GM12878 (cell line): ENCODE data around the gene AP1G2. TPM values are rescaled to one million over a fixed set of nuclear protein-coding genes. Genes with fewer than 3 reads are reported as not detected.

ENCODE experiments used
- ATAC-seq: fragments of 200-7000 bp; cut with Tn5 transposase; 3 replicates; pipeline ENCODE4 v1.9.1; 2020; ENCODE audit warnings: mild to moderate bottlenecking, moderate library complexity
- BruUV-seq: library from RNA; stranded (reverse); fragments of 400-500 nt; replicated peaks from 2 replicates; lab custom pipeline; 2021; lab: Mats Ljungman, UMichigan
- CTCF ChIA-PET: fragments of 300-600 bp; sonication (Branson Sonifier 250); formaldehyde crosslinking; extraction: SDS; loops from one replicate; lab custom pipeline; 2021; ENCODE audit warnings: inconsistent platforms; lab: Yijun Ruan, JAX
- POLR2A ChIA-PET: fragments of 350-600 bp; formaldehyde crosslinking; extraction: SDS; loops from one replicate; lab custom pipeline; 2021; ENCODE audit warnings: inconsistent platforms; lab: Charles Lee
- RAD21 ChIA-PET: fragments of 300-600 bp; sonication (Branson Sonifier 250); formaldehyde crosslinking; loops from one replicate; lab custom pipeline; 2023; ENCODE audit warnings: antibody characterized with exemption; ENCODE audit not compliant: unreplicated experiment; lab: Charles Lee
- SMC1A ChIA-PET: fragments of 300-600 bp; sonication (Branson Sonifier 250); formaldehyde crosslinking; loops from one replicate; lab custom pipeline; 2023; ENCODE audit not compliant: unreplicated experiment, uncharacterized antibody; lab: Charles Lee
- DNase-seq: peaks from one replicate; pipeline ENCODE4 v3.0.0-alpha.2; 2011; ENCODE audit warnings: low read depth, low spot score
- FAIRE-seq: peaks from 3 replicates; lab custom pipeline; 2011; peaks lifted over from hg19 to GRCh38; lab: Jason Lieb, UNC
- H2AFZ ChIP-seq: 2 replicates; pipeline ENCODE4 v1.6.0; 2011; ENCODE audit warnings: low read depth, low read length, control low read depth; ENCODE audit not compliant: control insufficient read depth
- H3K27ac ChIP-seq: 2 replicates; pipeline ENCODE4 v1.5.1; 2011; ENCODE audit warnings: control low read depth; ENCODE audit not compliant: control insufficient read depth, insufficient read depth
- H3K27me3 ChIP-seq, 2 experiments: replicated peaks in 1 of 2; 2 replicates each; pipeline versions ENCODE4 v1.6.0 to v1.6.1; 2011; ENCODE audit warnings: low read length in 1 of 2; ENCODE audit not compliant: control insufficient read depth in 2 of 2, insufficient read depth in 2 of 2
- H3K36me3 ChIP-seq, 2 experiments: 2 replicates each; pipeline ENCODE4 v1.5.1; 2011; ENCODE audit warnings: low read length in 1 of 2; ENCODE audit not compliant: control insufficient read depth in 2 of 2, insufficient read depth in 2 of 2
- H3K4me1 ChIP-seq: 2 replicates; pipeline ENCODE4 v1.6.1; 2011; ENCODE audit warnings: mild to moderate bottlenecking, low read length, moderate library complexity, mixed read lengths; ENCODE audit not compliant: control insufficient read depth, insufficient read depth
- H3K4me2 ChIP-seq: 2 replicates; pipeline ENCODE4 v1.6.0; 2011; ENCODE audit warnings: control low read depth; ENCODE audit not compliant: control insufficient read depth, insufficient read depth
- H3K4me3 ChIP-seq: fragments of 200-600 bp; sonication (generic); 2 replicates; pipeline ENCODE4 v1.5.1; 2016
- H3K79me2 ChIP-seq: 2 replicates; pipeline ENCODE4 v1.6.0; 2011; ENCODE audit warnings: low read length; ENCODE audit not compliant: control insufficient read depth, insufficient read depth
- H3K9ac ChIP-seq: 2 replicates; pipeline ENCODE4 v1.8.0; 2011; ENCODE audit warnings: low read length, control low read depth, mixed read lengths; ENCODE audit not compliant: control insufficient read depth, insufficient read depth
- H3K9me3 ChIP-seq: replicated peaks from 3 replicates; pipeline ENCODE4 v1.5.1; 2011; ENCODE audit warnings: mild to moderate bottlenecking, low read length; ENCODE audit not compliant: control insufficient read depth, insufficient read depth
- H4K20me1 ChIP-seq: 2 replicates; pipeline ENCODE4 v1.6.0; 2011; ENCODE audit not compliant: control insufficient read depth, insufficient read depth
- BMI1 ChIP-seq: fragments of 450-650 bp; IDR thresholded peaks from 2 replicates; pipeline ENCODE4 v1.6.1; 2016; ENCODE audit warnings: mild to moderate bottlenecking, moderate library complexity, borderline replicate concordance
- CBFB ChIP-seq: IDR thresholded peaks from 2 replicates; pipeline ENCODE4 v1.6.1; 2016; ENCODE audit warnings: antibody characterized with exemption, low read depth
- CBX3 ChIP-seq: fragments of 200-600 bp; sonication (generic); IDR thresholded peaks from 2 replicates; pipeline ENCODE4 v1.6.1; 2016; ENCODE audit warnings: low read depth, borderline replicate concordance
- CBX5 ChIP-seq: sonication (generic); IDR thresholded peaks from 2 replicates; pipeline ENCODE4 v1.6.1; 2016; ENCODE audit warnings: low read depth, moderate library complexity, mild to moderate bottlenecking, inconsistent platforms
- CHD4 ChIP-seq: fragments of 200-600 bp; sonication (generic); IDR thresholded peaks from 2 replicates; pipeline ENCODE4 v1.6.1; 2016; ENCODE audit warnings: mild to moderate bottlenecking
- E4F1 ChIP-seq: fragments of 450-650 bp; IDR thresholded peaks from 2 replicates; pipeline ENCODE4 v1.6.1; 2018; ENCODE audit warnings: borderline replicate concordance, mild to moderate bottlenecking; ENCODE audit not compliant: partially characterized antibody
- FOXK2 ChIP-seq: fragments of 450-650 bp; IDR thresholded peaks from 2 replicates; pipeline ENCODE4 v1.6.1; 2017; ENCODE audit warnings: mild to moderate bottlenecking, moderate library complexity
- IKZF2 ChIP-seq, 2 experiments: fragments of 450-650 bp; IDR thresholded peaks; 2 replicates each; pipeline ENCODE4 v1.6.1; 2017; ENCODE audit warnings: mild to moderate bottlenecking in 2 of 2, moderate library complexity in 2 of 2
- IRF5 ChIP-seq: fragments of 450-650 bp; IDR thresholded peaks from 2 replicates; pipeline ENCODE4 v1.6.1; 2017; ENCODE audit warnings: borderline replicate concordance
- MTA2 ChIP-seq: fragments of 450-650 bp; IDR thresholded peaks from 2 replicates; pipeline ENCODE4 v1.6.1; 2016; ENCODE audit warnings: low read depth, mild to moderate bottlenecking, moderate library complexity
- NBN ChIP-seq: fragments of 450-650 bp; IDR thresholded peaks from 2 replicates; pipeline ENCODE4 v1.6.1; 2016
- NFXL1 ChIP-seq: fragments of 450-650 bp; IDR thresholded peaks from 2 replicates; pipeline ENCODE4 v1.6.1; 2017; ENCODE audit warnings: antibody characterized with exemption, mild to moderate bottlenecking, borderline replicate concordance
- NFYA ChIP-seq: IDR thresholded peaks from 2 replicates; pipeline ENCODE4 v1.6.1; 2011; ENCODE audit warnings: low read depth, mild to moderate bottlenecking, low read length, improper control_type of control experiment, borderline replicate concordance
- NKRF ChIP-seq: fragments of 450-650 bp; conservative IDR thresholded peaks from 2 replicates; pipeline ENCODE4 v1.6.1; 2017; ENCODE audit warnings: mild to moderate bottlenecking, moderate library complexity
- NR2F1 ChIP-seq: fragments of 450-650 bp; conservative IDR thresholded peaks from 2 replicates; pipeline ENCODE4 v1.6.1; 2017; ENCODE audit warnings: mild to moderate bottlenecking
- NRF1 ChIP-seq: conservative IDR thresholded peaks from 2 replicates; pipeline ENCODE4 v1.6.1; 2011; ENCODE audit warnings: mild to moderate bottlenecking, low read depth, low read length, improper control_type of control experiment
- POLR2AphosphoS5 ChIP-seq: IDR thresholded peaks from 2 replicates; pipeline ENCODE4 v1.6.1; 2011; ENCODE audit warnings: mild to moderate bottlenecking, low read length, inconsistent platforms
- SRF ChIP-seq, 2 experiments: IDR thresholded peaks; 2 replicates each; pipeline ENCODE4 v1.6.1; 2011; ENCODE audit warnings: low read depth in 2 of 2, low read length in 2 of 2, mild to moderate bottlenecking in 1 of 2, moderate library complexity in 1 of 2
- YY1 ChIP-seq: IDR thresholded peaks from 2 replicates; pipeline ENCODE4 v1.6.1; 2011; ENCODE audit warnings: low read depth, mild to moderate bottlenecking, low read length
- WGBS: methylation state at CpG from one replicate; pipeline ENCODE4 v1.1.6; 2016; ENCODE audit warnings: low lambda C conversion rate; ENCODE audit not compliant: insufficient replicate concordance, insufficient coverage; ENCODE audit errors: missing lambda C conversion rate; 5-methylcytosine and 5-hydroxymethylcytosine counted together
- in situ Hi-C: fragments of 300-500 bp; cut with MboI; formaldehyde crosslinking; loops from 9 replicates; pipeline ENCODE4 v1.14.3; 2018; ENCODE audit warnings: mixed read lengths
- intact Hi-C: fragments of 100-400 bp; cut with micrococcal nuclease; formaldehyde crosslinking; loops from one replicate; pipeline ENCODE4 v1.14.2; 2022; ENCODE audit not compliant: unreplicated experiment
- polyA plus RNA-seq, 11 experiments: library from polyadenylated mRNA; depleted of rRNA in 4 of 11; unstranded in 6 of 11; stranded (reverse) in 5 of 11; fragments of >200 nt; fragmentation: Nextera tagmentation in 4 of 11; fragmentation: Illumina TruSeq in 1 of 11; extraction: Ambion mirVana in 4 of 11; extraction: Trizol in 1 of 11; gene quantifications; 1 replicate in 1 of 11; 2 replicates in 10 of 11; pipeline versions ENCODE4 v1.2.1 to v1.2.3, GENCODE V29; 2011 to 2016; ENCODE audit warnings: inconsistent platforms in 2 of 11, missing spikeins in 2 of 11, low read depth in 1 of 11
- total RNA-seq, 4 experiments: library from RNA; depleted of rRNA in 3 of 4; stranded (reverse); fragments of >200 nt in 3 of 4; fragmentation: Illumina TruSeq in 1 of 4; extraction: Trizol in 1 of 4; gene quantifications; 2 replicates each; pipeline versions ENCODE4 v1.2.1 to v1.2.3, GENCODE V29; 2013 to 2021

The AP1G2 gene
- total and polyA plus RNA-seq, 10 of the 15 experiments (the other 5 are each of a cell fraction or from before 2014, with no cell fraction given): 41.5 to 146 (median 103) TPM

GRCh38 chr14:23551266-23552028, 16.1 kb downstream of the AP1G2 start, which contains the start of gene ZFHX2:
Gene ZFHX2 (minus strand): TSS chr14:23551765. CDS start chr14:23535325, 16,440 bp downstream.
- ATAC-seq (peak; percentile 77), DNase-seq (no peak), FAIRE-seq (no peak)
- H3K9me3 ChIP-seq: no peaks in the 10 kb centered on the region
- ChIA-PET POLR2A (interaction anchor here (0.6 to 1.1 kb wide), 4 partner anchors 15 to 231 kb away, joined by 3 to 4 read pairs (median 3); partner anchors contain the start of gene PABPN1), RAD21 (no interaction called here), SMC1A (interaction anchor here (1.2 to 1.4 kb wide), 3 partner anchors 16 to 74 kb away, joined by 3 to 5 read pairs (median 3); partner anchors contain the start of gene AP1G2), CTCF (interaction anchor here (0.7 to 1.9 kb wide), 11 partner anchors 10 to 636 kb away, joined by 3 to 14 read pairs (median 3); partner anchors contain the start of gene PABPN1)
- no peaks in the 10 kb centered on the region for H3K27me3 ChIP-seq
- peak within 1 kb of the TSS; percentile 91 for H3K4me3 ChIP-seq
- peak within 1 kb of the TSS; percentile 48 for H3K9ac ChIP-seq
- BruUV-seq: TSS peak; percentile 65
- in situ Hi-C loops (no loop called here), intact Hi-C loops (no loop called here)
- H3K79me2 ChIP-seq: peaks cover 4% of the 10 kb centered on the region
- peak within 1 kb of the TSS; percentile 71 for H2AFZ ChIP-seq
- H3K36me3 ChIP-seq: no peaks in the 10 kb centered on the region
- H3K27ac ChIP-seq: peak within 1 kb of the TSS; percentile 43
- 1% methylated on average over 43 of the region's 49 CpGs for WGBS
- no peaks in the 10 kb centered on the region for H3K4me1 ChIP-seq
- peak within 1 kb of the TSS; percentile 70 for H3K4me2 ChIP-seq
- H4K20me1 ChIP-seq: no peaks in the 10 kb centered on the region
- no peak for TF ChIP-seq NFYA
- TF ChIP-seq CBX5: no peak
- TF ChIP-seq IRF5: no peak
- TF ChIP-seq NBN: peak; percentile 15; the same call in 1 of the 2 replicates
- TF ChIP-seq CBX3: no peak
- peak; percentile 63 to 73; a peak in 3 of 4 replicates for TF ChIP-seq IKZF2 (IDR thresholded peaks at IDR 0.05)
- TF ChIP-seq FOXK2: no peak; the same call in 1 of the 2 replicates
- no peak for TF ChIP-seq CBFB
- no peak for TF ChIP-seq E4F1
- no peak for TF ChIP-seq BMI1
- TF ChIP-seq NFXL1: peak; percentile 98
- TF ChIP-seq POLR2AphosphoS5: no peak
- TF ChIP-seq SRF (IDR thresholded peaks at IDR 0.05; ENCODE audit: low read depth in 2 of 2, low read length in 2 of 2): no peak
- TF ChIP-seq CHD4: no peak
- TF ChIP-seq NRF1: 0 out of 2 replicates have a peak, but pooled peaks have one; percentile 12
- TF ChIP-seq MTA2: 0 out of 2 replicates have a peak, but pooled peaks have one; percentile 23
- peak; percentile 45; the same call in 1 of the 2 replicates for TF ChIP-seq NR2F1
- TF ChIP-seq YY1: no peak
- 0 out of 2 replicates have a peak, but pooled peaks have one; percentile 26 for TF ChIP-seq NKRF
